Measurements from ENCODE around the gene ARAP1. TPM values are rescaled to one million over a fixed set of nuclear protein-coding genes. Genes with fewer than 3 reads are reported as not detected.
A peak's percentile ranks its signal among the peaks of the same experiment; 100 is the strongest.

ARAP1 gene
- total RNA-seq, 1 donor from 2014 or later: 20.5 TPM

DNA sequence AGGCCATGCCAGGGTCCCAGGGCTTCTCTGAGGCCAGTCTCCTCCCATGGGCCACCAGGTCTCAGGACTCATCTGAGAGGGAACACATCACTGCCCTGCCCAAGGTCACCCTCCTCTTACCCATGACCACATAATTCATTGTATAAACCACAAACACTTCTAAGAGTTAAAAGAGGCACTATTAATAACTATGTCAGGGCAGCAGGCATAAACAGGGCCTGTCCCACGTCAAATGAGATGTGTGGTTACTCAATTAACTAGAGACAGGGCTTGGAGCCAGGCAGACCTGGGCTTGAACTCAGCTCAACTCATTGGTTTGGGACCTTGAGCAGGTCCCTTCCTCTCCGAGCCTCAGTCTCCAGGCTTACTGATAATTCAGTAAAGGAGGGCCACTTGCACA, 33.1 kb downstream of the ARAP1 start:
- H3K9me3 Mint-ChIP-seq (ENCODE audit: unreplicated experiment): no peaks in the 10 kb centered on the region
- no peak for DNase-seq
- H3K36me3 Mint-ChIP-seq (ENCODE audit: unreplicated experiment): no peaks in the 10 kb centered on the region
- peaks cover 8% of the 10 kb centered on the region for H3K27me3 Mint-ChIP-seq (ENCODE audit: unreplicated experiment)
- no peak overlapping the region for H3K4me3 Mint-ChIP-seq (ENCODE audit: unreplicated experiment)
- no peak overlapping the region for H3K27ac Mint-ChIP-seq (ENCODE audit: unreplicated experiment)
- peaks cover 5% of the 10 kb centered on the region for H3K4me1 Mint-ChIP-seq (ENCODE audit: low read depth, unreplicated experiment)
- TF ChIP-seq, protein P1, sequence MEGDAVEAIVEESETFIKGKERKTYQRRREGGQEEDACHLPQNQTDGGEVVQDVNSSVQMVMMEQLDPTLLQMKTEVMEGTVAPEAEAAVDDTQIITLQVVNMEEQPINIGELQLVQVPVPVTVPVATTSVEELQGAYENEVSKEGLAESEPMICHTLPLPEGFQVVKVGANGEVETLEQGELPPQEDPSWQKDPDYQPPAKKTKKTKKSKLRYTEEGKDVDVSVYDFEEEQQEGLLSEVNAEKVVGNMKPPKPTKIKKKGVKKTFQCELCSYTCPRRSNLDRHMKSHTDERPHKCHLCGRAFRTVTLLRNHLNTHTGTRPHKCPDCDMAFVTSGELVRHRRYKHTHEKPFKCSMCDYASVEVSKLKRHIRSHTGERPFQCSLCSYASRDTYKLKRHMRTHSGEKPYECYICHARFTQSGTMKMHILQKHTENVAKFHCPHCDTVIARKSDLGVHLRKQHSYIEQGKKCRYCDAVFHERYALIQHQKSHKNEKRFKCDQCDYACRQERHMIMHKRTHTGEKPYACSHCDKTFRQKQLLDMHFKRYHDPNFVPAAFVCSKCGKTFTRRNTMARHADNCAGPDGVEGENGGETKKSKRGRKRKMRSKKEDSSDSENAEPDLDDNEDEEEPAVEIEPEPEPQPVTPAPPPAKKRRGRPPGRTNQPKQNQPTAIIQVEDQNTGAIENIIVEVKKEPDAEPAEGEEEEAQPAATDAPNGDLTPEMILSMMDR (IDR thresholded peaks at IDR 0.05; ENCODE audit: partially characterized antibody, unreplicated experiment): no peak

DNA sequence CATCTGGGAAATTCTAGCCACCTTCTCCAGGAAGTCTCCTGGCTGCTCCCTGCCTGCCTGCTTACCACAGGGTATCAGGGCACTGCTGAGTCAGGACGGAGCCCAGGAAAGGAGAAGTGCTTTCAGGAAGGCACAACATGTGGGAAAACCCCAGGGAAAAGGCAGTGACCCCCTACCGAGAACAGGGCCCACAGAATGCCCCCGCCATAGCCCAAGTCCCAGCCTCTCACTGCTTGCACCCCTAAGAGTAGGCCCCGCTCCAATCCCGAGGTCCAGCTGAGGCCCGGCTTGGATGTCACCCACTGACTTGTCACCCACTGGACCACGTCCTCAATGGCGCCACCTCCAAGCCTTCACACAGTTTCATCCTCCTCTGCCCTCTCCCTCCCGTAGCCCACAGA, 34.1 kb downstream of the ARAP1 start:
- Mint-ChIP-seq H3K4me3 (ENCODE audit: unreplicated experiment) (no peak overlapping the region), H3K4me1 (ENCODE audit: low read depth, unreplicated experiment) (peaks cover 5% of the 10 kb centered on the region), H3K27ac (ENCODE audit: unreplicated experiment) (no peak overlapping the region), H3K27me3 (ENCODE audit: unreplicated experiment) (peaks cover 5% of the 10 kb centered on the region), H3K36me3 (ENCODE audit: unreplicated experiment) (no peaks in the 10 kb centered on the region), H3K9me3 (ENCODE audit: unreplicated experiment) (no peaks in the 10 kb centered on the region)
- DNase-seq: no peak
- TF ChIP-seq, protein P1 (IDR thresholded peaks at IDR 0.05; ENCODE audit: partially characterized antibody, unreplicated experiment): no peak

DNA sequence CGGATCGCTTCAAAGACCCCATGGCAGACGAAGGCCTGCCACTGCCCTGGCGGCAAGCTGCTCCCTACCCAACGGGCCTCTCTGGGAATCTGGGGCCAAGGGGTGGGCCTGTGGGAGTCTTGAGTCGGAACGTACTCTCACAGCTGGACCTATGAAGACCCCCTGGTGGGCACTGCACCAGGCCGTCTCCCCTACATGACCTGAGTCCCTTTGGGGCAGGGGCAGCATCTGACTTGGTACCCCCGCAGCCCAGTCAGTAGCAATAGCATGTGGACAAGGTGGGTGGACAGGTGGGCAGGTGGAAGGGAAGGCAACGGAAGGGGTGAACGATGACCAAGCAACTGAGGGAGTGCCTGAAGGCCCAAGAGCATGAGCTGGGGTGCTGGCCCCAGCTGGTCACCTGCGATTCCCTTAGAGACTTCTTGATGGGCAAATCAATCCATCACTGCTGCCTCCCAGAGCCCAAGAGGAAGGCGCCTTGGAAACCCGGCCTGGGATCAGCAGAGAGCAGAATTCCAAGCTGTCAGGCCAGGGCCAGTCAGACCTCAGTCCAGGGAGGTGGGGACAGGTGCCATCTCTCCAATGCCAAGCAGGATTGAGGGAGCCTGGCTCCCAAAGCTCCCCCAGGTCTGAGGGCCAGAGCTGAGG, 35.3 kb downstream of the ARAP1 start:
- Mint-ChIP-seq H3K36me3 (ENCODE audit: unreplicated experiment) (no peaks in the 10 kb centered on the region), H3K27me3 (ENCODE audit: unreplicated experiment) (peaks cover 4% of the 10 kb centered on the region), H3K27ac (ENCODE audit: unreplicated experiment) (no peak overlapping the region), H3K4me1 (ENCODE audit: low read depth, unreplicated experiment) (peaks cover 9% of the 10 kb centered on the region), H3K9me3 (ENCODE audit: unreplicated experiment) (no peaks in the 10 kb centered on the region), H3K4me3 (ENCODE audit: unreplicated experiment) (no peak overlapping the region)
- no peak for DNase-seq
- TF ChIP-seq, protein P1 (IDR thresholded peaks at IDR 0.05; ENCODE audit: partially characterized antibody, unreplicated experiment): no peak

DNA sequence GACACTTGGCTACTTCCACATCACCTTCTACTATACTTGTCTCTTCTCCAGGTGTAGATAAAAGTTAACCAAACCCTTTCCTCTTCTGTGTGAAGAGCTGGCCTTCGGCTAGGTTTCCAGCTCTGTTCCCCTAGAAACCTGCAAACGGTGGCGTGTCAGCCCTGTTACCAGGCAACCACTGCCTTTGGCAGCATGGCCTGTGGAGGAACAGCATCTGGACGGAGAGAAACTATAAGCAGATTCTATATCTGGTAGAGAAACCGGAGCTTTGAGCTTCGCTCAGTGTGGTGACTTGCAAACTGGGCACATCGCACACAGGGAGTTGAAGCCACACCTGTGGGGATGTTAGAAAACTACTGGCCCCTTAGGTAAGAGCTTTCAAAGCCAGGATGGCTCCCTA, 35.9 kb downstream of the ARAP1 start:
- Mint-ChIP-seq H3K4me1 (ENCODE audit: low read depth, unreplicated experiment) (peaks cover 7% of the 10 kb centered on the region), H3K27ac (ENCODE audit: unreplicated experiment) (no peak overlapping the region), H3K4me3 (ENCODE audit: unreplicated experiment) (no peak overlapping the region), H3K27me3 (ENCODE audit: unreplicated experiment) (peaks cover 4% of the 10 kb centered on the region), H3K9me3 (ENCODE audit: unreplicated experiment) (no peaks in the 10 kb centered on the region), H3K36me3 (ENCODE audit: unreplicated experiment) (no peaks in the 10 kb centered on the region)
- peak; percentile 49 for DNase-seq
- TF ChIP-seq, protein P1 (IDR thresholded peaks at IDR 0.05; ENCODE audit: partially characterized antibody, unreplicated experiment): no peak

DNA sequence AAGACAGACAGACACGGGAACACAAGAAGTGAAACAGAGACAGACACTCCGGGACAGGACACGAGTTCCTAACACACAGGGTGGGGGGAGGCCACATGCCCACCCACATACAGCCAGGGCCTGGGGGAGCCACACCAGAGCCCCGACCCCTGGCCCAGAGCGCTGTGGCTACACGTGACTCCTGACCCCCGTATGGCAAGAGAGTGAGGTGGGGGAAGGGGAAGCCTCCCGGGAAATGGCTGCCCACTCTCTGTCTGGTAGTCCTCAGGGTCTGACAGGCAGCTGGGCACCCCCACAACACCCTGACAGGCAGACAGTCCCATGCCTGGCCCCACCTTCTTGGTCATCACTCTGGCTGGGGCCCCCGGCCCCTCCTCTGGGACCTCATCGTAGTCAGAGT, 39.4 kb downstream of the ARAP1 start:
- peaks cover 7% of the 10 kb centered on the region for H3K4me1 Mint-ChIP-seq (ENCODE audit: low read depth, unreplicated experiment)
- TF ChIP-seq, protein P1 (IDR thresholded peaks at IDR 0.05; ENCODE audit: partially characterized antibody, unreplicated experiment): no peak
- no peak overlapping the region for H3K4me3 Mint-ChIP-seq (ENCODE audit: unreplicated experiment)
- H3K9me3 Mint-ChIP-seq (ENCODE audit: unreplicated experiment): no peaks in the 10 kb centered on the region
- no peak for DNase-seq
- no peaks in the 10 kb centered on the region for H3K36me3 Mint-ChIP-seq (ENCODE audit: unreplicated experiment)
- H3K27me3 Mint-ChIP-seq (ENCODE audit: unreplicated experiment): peaks cover 4% of the 10 kb centered on the region
- H3K27ac Mint-ChIP-seq (ENCODE audit: unreplicated experiment): no peak overlapping the region

Data from glutamatergic neuron (in vitro differentiated cells).